Upper lobe of left lung (tissue), 6 donors: Measurements from ENCODE around the gene ANKFY1. TPM values are rescaled to one million over a fixed set of nuclear protein-coding genes. Genes with fewer than 3 reads are reported as not detected.

Experiments used
- ATAC-seq, 2 donors: fragments of 200-7000 bp; cut with Tn5 transposase; one replicate each; pipeline ENCODE4 v1.9.1; 2022; ENCODE audit warnings: mild to moderate bottlenecking in 2 of 2, moderate library complexity in 2 of 2; ENCODE audit not compliant: low FRiP score in 2 of 2
- DNase-seq, 2 donors: peaks; one replicate each; pipeline ENCODE4 v3.0.0-alpha.2; 2019 to 2020
- H3K27ac ChIP-seq, 4 donors: fragments of 200-600 bp; sonication (generic); one replicate each; pipeline ENCODE4 v1.5.1; 2016 to 2019
- H3K27me3 ChIP-seq, 4 donors: fragments of 200-600 bp; sonication (generic); one replicate each; pipeline ENCODE4 v1.5.1; 2017 to 2019
- H3K36me3 ChIP-seq, 4 donors: fragments of 200-600 bp; sonication (generic); one replicate each; pipeline ENCODE4 v1.5.1; 2016 to 2019
- H3K4me1 ChIP-seq, 4 donors: fragments of 200-600 bp; sonication (generic); one replicate each; pipeline ENCODE4 v1.5.1; 2018 to 2019
- H3K4me3 ChIP-seq, 4 donors: fragments of 200-600 bp; sonication (generic); one replicate each; pipeline ENCODE4 v1.5.1; 2017 to 2019; ENCODE audit warnings: mild to moderate bottlenecking in 2 of 4, moderate library complexity in 1 of 4
- H3K9me3 ChIP-seq, 4 donors: fragments of 200-600 bp; sonication (generic); one replicate each; pipeline ENCODE4 v1.5.1; 2018 to 2019
- EP300 ChIP-seq, 4 donors: sonication (generic); formaldehyde crosslinking; IDR thresholded peaks; one replicate each; pipeline ENCODE4 v1.5.1; 2017; ENCODE audit warnings: antibody characterized with exemption in 4 of 4, control low read depth in 2 of 4
- POLR2A ChIP-seq, 4 donors: fragments of 450-650 bp; IDR thresholded peaks; one replicate each; pipeline ENCODE4 v1.5.1; 2016 to 2017; ENCODE audit warnings: antibody characterized with exemption in 4 of 4, mild to moderate bottlenecking in 2 of 4
- POLR2AphosphoS5 ChIP-seq, 2 donors: sonication (generic); formaldehyde crosslinking; IDR thresholded peaks; one replicate each; pipeline ENCODE4 v1.5.1; 2017; ENCODE audit warnings: antibody characterized with exemption in 2 of 2
- WGBS, 2 donors: methylation state at CpG; one replicate each; pipeline ENCODE4 v1.1.5; 2017 to 2018; 5-methylcytosine and 5-hydroxymethylcytosine counted together
- total RNA-seq, 6 donors: library from RNA; depleted of rRNA in 4 of 6; stranded (reverse); fragments of >200 nt in 4 of 6; gene quantifications; one replicate each; pipeline versions ENCODE4 v1.1.0 to v1.2.1, GENCODE V29; 2016 to 2021
- TF ChIP-seq, protein P1 (sequence below), 6 experiments: fragments of 450-650 bp in 4 of 6; fragments of 200-600 bp in 2 of 6; sonication (generic) in 2 of 6; IDR thresholded peaks; one replicate each; pipeline ENCODE4 v1.5.1; 2016 to 2019; ENCODE audit warnings: antibody characterized with exemption in 6 of 6
- donor health status: DM: no; HTN: no; CAD: no; lungs with moderate emphysema.
- donor health status: DM: no; HTN: yes; CAD: no; lungs with severe emphysema.

ANKFY1 gene
- total RNA-seq, 6 donors from 2014 or later: 58.7 to 92.2 (median 60.9) TPM

DNA sequence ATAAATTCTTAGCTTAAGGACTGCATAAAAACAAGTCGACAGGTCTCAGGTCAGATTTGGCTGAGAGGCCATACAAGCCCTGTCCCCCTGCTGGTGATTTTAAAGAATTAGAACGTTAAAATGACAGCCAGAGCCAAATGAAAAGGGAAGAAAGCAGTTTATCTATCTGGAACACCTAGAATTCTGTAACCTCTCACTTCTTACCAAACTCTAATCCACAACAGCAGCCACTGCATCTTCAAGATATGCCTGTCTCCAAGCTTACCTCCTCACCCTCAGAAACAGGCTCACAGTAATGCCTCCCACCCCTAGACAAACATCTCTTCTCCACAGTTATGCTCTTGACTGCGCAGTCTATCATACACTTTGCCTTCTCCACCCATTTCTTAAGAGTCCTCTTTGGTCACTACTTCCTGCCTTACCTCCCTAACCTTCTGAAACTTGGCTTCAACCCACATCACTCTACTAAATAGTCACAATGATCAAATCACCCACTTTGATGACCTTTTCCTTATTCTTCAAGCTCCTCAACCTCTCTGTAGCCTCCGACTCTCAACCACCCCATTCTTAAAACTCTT, 14.2 kb downstream of the ANKFY1 start:
- Histone ChIP-seq H3K4me1 (peaks cover 30 to 50% (median 37%) of the 10 kb centered on the region in 4 donors), H3K27me3 (no peaks in the 10 kb centered on the region), H3K9me3 (no peaks in the 10 kb centered on the region), H3K36me3 (peaks cover 0 to 6% (median 0%) of the 10 kb centered on the region in 4 donors), H3K27ac (peak overlapping the region; percentile 5 to 41 (median 34)), H3K4me3 (no peak overlapping the region)
- no peak for DNase-seq
- no peak for TF ChIP-seq POLR2A (IDR thresholded peaks at IDR 0.05)
- TF ChIP-seq, protein P1, sequence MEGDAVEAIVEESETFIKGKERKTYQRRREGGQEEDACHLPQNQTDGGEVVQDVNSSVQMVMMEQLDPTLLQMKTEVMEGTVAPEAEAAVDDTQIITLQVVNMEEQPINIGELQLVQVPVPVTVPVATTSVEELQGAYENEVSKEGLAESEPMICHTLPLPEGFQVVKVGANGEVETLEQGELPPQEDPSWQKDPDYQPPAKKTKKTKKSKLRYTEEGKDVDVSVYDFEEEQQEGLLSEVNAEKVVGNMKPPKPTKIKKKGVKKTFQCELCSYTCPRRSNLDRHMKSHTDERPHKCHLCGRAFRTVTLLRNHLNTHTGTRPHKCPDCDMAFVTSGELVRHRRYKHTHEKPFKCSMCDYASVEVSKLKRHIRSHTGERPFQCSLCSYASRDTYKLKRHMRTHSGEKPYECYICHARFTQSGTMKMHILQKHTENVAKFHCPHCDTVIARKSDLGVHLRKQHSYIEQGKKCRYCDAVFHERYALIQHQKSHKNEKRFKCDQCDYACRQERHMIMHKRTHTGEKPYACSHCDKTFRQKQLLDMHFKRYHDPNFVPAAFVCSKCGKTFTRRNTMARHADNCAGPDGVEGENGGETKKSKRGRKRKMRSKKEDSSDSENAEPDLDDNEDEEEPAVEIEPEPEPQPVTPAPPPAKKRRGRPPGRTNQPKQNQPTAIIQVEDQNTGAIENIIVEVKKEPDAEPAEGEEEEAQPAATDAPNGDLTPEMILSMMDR (IDR thresholded peaks at IDR 0.05): peak in 4 of 6 experiments; percentile 27 to 55 (median 40)
- peak; percentile 43 to 86 for ATAC-seq
- WGBS, 2 donors: 34 to 41% methylated on average over 4 of the region's 4 CpGs

DNA sequence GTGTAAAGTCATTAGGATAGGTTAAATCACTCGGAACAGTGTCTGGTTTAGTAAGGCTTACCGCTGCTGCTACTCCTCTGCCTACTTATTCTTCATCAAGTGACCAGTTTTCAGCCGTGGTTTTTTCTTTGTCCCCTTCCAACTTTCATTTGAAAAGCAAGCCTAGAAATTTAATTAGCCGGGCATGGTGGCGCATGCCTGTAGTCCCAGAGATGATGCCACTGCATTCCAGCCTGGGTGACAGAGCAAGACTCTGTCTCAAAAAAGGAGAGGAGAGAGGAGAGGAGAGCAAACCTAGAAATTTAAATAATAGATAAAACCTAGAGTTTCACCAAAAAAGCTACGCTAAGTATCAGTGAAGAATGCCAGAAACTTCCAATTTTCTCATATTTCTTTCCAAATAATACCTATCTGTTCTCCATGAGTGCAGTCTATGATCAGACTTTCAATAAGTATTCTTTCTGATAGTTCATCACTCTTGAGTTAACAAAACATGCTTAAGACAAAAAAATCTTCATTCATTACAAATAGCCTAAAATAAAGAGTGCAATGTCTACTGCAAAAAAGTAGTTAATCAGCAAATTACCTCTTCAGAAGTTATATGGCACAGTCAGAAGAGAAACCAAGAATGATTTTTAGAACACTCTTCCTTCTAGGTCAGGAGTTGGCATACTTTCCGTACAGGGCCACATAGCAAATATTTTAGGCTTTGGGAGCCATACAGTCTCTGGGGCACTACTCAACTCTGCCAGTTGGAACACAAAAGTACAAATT, 15.1 kb downstream of the ANKFY1 start:
- Histone ChIP-seq H3K9me3 (no peaks in the 10 kb centered on the region), H3K27ac (peak overlapping the region; percentile 34 to 54 (median 44)), H3K36me3 (peaks cover 0 to 6% (median 0%) of the 10 kb centered on the region in 4 donors), H3K4me1 (peaks cover 30 to 55% (median 37%) of the 10 kb centered on the region in 4 donors), H3K27me3 (no peaks in the 10 kb centered on the region), H3K4me3 (no peak overlapping the region)
- no peak for ATAC-seq
- TF ChIP-seq, protein P1 (IDR thresholded peaks at IDR 0.05): no peak
- TF ChIP-seq POLR2A (IDR thresholded peaks at IDR 0.05): no peak
- TF ChIP-seq EP300 (IDR thresholded peaks at IDR 0.05): no peak
- TF ChIP-seq POLR2AphosphoS5 (IDR thresholded peaks at IDR 0.05): no peak
- DNase-seq: no peak
- 85 to 93% methylated on average over 7 of the region's 7 CpGs for WGBS, 2 donors

DNA sequence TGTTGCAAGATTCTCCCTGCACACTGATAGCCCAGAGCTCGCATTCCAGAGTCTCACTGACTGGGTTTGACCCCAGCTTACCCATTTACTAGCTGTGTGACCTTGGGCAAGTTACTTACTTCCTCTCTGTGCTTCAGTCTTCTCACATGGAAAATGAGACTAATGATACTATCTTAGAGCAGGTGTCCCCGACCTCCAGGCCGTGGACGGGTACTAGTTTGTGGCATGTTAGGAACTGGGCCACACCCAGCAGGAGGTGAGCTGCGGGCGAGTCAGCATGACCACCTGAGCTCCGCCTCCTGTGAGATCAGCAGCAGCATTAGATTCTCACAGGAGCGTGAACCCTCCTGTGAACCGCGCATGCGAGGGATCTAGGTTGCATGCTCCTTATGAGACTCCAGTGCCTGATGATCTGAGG, 15.8 kb downstream of the ANKFY1 start:
- ATAC-seq (peak in 1 of 2 donors; percentile 48), DNase-seq (peak in 1 of 2 donors; percentile 74)
- H3K4me1 ChIP-seq: peaks cover 30 to 61% (median 37%) of the 10 kb centered on the region in 4 donors
- no peaks in the 10 kb centered on the region for H3K27me3 ChIP-seq
- TF ChIP-seq POLR2AphosphoS5 (IDR thresholded peaks at IDR 0.05) (no peak), POLR2A (IDR thresholded peaks at IDR 0.05) (no peak), EP300 (IDR thresholded peaks at IDR 0.05) (no peak)
- TF ChIP-seq, protein P1 (IDR thresholded peaks at IDR 0.05): no peak
- peak overlapping the region in 3 of 4 donors; percentile 40 to 54 (median 41) for H3K27ac ChIP-seq
- H3K36me3 ChIP-seq: peaks cover 0 to 6% (median 0%) of the 10 kb centered on the region in 4 donors
- 74 to 83% methylated on average over 9 to 11 of the region's 11 CpGs for whole genome bisulfite sequencing, 2 donors
- H3K9me3 ChIP-seq: no peaks in the 10 kb centered on the region
- H3K4me3 ChIP-seq: no peak overlapping the region

DNA sequence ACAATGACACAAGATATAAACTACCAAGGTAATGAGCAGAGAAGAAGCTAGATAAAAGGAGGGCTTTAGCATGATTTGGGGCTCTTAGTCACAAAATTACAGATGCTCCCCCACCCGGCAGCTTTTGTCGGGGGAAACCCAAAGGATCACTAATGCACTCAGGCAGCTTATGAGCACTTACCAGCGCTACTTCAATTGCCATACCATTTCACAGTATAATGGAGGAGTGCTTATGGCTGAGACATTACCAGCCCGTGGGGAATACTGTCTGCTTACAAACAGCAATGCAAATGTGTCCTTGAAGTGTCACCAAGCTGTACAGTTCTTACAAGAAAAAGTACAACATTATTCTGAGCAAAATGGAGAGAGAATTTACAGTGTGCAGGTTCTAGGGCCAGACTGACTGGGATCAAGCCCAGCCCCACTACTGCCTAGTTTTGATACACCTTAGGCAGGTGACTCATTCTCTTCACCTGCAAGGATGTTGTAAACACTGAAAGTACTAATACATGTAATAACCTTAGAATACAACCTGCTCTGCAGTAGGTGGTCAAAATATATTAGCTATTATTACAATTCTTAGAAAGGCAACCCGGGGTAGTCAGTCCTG, 16.3 kb downstream of the ANKFY1 start:
- no peak overlapping the region for H3K4me3 ChIP-seq
- ATAC-seq (peak in 1 of 2 donors; percentile 64), DNase-seq (peak in 1 of 2 donors; percentile 29)
- H3K27ac ChIP-seq: peak overlapping the region; percentile 7 to 54 (median 40)
- WGBS, 2 donors: 53 to 73% methylated on average over 2 to 5 of the region's 5 CpGs
- H3K9me3 ChIP-seq: no peaks in the 10 kb centered on the region
- TF ChIP-seq POLR2AphosphoS5 (IDR thresholded peaks at IDR 0.05): no peak
- TF ChIP-seq EP300 (IDR thresholded peaks at IDR 0.05): no peak
- TF ChIP-seq, protein P1 (IDR thresholded peaks at IDR 0.05): no peak
- H3K36me3 ChIP-seq: peaks cover 0 to 6% (median 0%) of the 10 kb centered on the region in 4 donors
- no peaks in the 10 kb centered on the region for H3K27me3 ChIP-seq
- peaks cover 30 to 58% (median 37%) of the 10 kb centered on the region in 4 donors for H3K4me1 ChIP-seq
